Limb (tissue), 2 donors: ENCODE measurements around the gene EVX2.

Experiments used
- DNase-seq, 2 donors: peaks; one replicate each; pipeline ENCODE4 v3.0.0-alpha.2; 2016; ENCODE audit errors: extremely low spot score in 2 of 2

EVX2 gene

DNA sequence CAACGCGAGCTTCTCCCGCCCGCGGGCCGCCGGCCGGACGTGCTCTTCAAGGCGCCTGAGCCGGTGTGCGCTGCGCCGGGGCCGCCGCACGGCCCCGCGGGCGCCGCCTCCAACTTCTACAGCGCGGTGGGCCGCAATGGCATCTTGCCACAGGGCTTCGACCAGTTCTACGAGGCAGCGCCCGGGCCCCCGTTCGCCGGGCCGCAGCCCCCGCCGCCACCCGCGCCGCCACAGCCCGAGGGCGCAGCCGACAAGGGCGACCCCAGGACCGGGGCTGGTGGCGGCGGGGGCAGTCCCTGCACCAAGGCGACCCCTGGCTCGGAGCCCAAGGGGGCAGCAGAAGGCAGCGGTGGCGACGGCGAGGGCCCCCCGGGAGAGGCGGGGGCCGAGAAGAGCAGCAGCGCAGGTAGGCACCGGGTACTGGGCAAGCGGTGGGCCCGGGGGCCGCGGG is 24.0 kb upstream of the EVX2 start:
- no peak for DNase-seq

DNA sequence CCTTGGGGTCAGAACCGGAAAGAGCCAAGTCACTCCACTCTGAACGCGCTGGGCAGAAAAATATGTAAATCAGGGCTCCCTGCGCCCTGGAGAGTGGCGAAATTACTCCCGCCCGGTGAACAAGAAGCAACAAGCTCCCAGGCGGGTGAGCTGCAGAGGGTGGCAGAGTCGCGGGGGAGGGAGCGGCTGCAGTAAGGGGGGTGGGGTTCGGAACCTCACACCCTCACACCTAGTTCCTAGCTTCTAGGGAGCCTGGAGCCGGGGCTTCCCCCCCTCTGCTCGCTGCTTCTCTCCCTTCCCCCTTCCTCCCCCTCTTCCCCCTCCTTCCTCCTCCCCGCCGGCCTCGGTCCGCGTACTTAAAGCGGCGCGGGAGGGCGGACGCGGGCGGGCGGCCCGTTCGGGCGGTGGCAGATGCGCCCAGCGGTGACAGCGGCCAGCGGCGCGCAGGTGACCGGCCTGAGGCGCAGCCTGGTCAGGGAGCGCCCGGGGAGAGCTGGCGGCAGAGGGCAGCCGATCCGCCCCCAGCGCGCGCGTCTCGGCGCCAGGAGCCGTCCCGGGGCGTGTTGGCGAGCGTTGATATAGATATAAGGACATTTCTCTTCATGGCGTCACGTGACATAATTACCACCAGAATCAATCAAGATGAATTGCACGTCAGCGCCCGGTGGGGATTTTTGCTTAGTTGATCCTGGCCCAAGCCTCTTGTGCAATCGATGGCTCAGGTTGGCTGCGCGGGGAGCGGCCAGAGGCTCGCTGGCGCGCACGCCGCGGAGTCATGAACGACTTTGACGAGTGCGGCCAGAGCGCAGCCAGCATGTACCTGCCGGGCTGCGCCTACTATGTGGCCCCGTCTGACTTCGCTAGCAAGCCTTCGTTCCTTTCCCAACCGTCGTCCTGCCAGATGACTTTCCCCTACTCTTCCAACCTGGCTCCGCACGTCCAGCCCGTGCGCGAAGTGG is 23.1 kb upstream of the EVX2 start, which contains the start of gene HOXD11:
Gene HOXD11 (plus strand): TSS at position 700 of the 959 bp plus-strand sequence. CDS start 76 bp downstream, at position 776.
- DNase-seq: no peak

DNA sequence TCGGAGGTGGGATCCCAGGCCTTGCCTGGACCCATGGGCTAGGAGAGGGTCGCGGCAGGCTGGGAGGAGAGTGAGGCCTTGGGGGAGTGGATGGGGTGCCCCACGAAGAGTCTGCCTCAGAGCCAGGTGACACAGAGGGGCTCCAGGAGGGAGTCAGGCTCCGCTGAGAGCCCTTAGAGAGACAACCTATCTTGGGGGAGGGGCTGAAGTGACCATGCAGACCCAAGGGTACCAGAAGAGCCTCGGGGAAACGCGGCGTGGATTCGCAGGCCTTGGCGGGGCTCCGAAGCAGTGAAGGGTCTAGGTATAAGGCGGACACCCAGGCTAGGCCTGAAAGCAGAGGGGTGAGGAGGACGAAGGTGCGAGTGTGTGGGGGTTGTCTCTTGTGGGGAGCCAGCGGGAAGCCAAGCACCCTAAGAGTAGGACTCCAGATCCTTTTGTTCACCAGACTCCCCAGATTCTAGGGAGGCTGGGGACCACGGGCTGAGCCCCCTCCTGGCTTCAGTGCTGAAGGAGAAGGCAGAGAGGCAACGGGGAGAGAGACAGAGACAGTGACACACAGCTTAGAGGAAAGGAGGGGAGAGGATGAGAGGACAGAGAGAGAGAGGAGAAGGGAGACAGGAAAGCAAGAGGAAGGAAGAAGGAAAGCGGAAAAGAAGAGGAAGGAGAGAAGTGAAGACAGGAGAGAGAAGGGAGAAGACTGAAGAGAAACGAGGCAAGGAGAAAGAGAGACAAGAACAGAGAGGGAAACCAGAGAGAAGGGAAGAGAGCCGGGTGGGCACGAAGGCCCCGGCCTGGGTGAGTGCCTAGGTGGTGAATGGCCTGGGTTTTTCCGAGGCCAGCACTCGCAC is 22.2 kb upstream of the EVX2 start:
- no peak for DNase-seq

DNA sequence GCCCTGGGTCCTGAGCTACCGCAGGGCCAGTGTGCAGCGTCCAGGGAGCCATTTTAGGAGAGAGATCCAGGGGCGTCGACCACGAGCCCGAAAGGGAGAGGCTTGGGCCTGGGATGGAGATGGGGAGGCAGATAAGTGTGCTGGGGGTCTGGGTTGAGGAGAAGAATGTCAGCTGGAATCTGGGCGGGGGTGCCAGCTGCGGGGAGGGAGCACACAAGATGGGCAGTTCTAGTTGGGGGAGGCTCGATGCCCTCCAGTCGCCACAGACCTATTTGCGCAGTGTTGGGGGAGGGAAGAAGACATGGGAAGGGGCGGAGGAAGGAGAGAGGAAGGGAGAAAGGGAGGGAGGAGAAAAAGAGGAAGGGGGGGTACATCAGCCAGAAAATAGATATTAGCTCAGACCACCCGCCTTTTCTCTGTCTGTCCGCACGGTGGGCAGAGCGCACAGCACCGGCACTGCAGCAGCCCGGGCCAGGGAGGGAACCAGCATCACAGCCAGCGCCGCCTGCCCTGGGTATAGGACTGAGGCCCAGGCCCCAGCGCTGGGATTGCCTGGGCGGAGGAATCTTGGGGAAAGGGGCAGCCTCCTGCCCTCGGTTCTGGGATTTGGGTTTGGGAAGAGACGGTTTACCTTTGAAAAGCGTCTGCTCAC is 21.4 kb upstream of the EVX2 start:
- DNase-seq: no peak

DNA sequence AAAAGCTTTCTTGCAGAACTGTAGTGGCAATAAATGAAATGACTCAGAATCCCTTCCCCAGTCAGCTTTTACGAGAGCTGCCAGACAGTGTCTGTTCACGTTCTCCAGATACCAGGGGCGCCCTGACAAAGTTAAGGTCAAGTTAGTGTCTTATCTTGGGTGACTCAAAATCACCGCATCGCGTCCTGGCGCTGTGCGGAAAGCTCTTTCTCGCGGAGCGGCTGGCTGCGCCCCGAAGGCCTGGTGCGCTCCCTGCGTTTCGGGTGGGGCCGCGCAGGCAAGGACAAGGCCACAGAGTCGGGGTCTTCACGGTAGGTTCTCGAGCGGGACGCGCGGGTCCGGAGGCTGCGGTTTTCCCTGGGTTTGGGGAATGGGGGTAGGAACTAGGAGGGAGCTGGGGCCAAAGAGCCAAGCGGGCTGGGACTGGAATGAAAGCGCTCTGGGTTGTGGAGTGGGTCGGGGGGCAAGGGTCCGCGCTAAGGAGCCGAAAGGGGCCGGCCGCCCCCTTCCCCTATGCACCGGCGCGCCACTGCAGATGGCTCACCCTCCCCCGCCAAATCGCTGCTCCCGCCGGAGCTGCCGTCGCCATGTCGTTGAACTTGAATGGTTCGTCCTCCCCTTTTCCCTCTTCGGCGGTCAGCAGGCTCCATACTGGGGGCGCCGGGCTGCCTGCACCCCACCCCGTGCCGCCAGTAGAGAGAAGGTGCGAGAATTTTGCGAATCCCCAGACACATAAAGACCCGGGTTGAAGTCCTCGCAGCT is 20.7 kb upstream of the EVX2 start:
- DNase-seq: no peak

DNA sequence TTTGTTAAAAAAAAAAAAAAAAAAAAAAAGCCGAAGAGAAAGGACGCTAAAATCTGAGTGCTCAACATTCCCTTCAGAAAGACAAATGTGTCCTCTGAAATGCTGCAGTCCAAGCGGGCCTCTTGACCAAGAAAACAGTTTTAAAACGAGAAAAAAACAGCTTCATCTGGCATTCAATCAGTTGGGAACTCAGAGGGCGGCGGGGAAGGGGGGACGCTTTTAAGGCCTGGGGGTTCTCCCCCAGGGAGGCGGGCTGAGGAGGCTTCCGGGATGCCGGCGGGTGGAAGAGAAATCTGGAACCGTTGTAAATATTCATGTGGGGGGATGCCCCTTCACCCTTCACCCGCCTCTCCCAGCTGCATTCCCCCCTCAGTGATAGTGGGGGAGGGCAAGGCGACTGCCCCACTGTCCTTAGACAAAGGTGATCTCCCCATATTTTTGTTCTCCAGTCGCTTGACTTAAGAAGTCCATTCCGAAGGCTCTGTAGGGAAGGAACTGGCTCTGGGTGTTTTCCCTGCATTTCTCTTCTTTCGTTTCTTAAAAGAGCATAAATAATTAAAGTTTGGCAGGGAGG is 20.1 kb upstream of the EVX2 start:
- no peak for DNase-seq

DNA sequence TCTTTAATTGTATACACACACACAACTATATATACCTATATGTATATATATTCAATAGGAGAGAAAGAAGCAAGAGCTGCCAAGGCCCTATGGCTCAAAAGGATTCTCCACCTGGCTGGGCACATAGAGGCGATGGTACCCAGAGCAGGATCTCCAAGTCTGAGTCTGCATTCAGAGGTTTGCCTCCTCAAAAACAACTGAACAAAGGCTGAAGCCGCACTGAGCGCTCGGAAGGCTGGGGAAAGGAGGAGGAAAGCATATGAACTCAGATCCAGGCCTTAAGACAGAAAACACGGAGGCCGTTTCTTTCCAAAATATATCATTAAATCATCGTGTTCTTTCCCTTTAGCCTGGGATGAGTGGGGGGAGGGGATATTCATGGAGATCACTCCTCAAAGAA is 19.4 kb upstream of the EVX2 start:
- no peak for DNase-seq

DNA sequence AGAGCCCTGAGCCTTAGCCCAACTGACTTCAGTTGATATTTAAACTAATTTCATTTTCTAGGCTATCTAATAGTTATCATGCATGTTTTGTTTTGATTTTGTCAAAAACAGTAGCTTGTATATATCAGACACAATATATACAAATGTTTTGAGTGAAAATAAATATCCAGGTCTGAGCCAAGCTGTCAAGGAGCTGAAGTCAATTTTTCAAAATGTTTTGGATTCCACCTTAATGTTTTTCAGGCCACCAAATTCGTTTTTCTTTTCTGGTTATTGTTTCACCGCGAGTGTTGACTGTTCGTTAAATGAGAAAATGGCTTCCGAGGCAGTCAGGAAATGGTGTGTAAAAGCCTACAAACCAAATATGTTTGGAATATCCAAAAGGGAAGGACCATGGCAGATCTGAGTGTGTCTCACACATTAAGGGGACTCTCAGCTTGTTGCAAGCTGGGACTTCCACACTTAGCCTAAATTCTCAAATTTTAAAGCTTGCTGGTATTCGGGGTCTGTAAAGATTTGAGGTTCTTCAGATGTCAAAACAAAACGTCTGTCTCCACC is 18.6 kb upstream of the EVX2 start:
- no peak for DNase-seq

DNA sequence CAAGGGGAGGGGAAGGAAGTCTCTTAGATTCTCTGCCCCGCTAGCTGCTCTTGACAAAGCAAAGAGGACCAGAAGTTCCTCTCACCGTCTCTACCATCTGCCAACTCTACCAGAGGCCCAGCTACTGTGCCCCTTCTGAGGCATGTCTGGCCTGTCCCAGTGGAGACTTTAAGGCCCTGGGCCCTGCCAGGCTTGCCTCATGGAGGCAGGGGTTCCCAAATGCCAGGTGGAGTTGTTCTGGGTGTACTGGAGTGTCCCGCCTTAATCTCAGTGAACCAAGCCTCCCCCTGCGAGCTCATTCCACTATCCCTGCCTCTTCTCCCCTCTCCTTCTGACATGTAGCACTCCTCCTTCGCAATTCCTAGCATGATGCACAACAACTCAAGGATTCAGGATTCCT is 18.1 kb upstream of the EVX2 start:
- no peak for DNase-seq

DNA sequence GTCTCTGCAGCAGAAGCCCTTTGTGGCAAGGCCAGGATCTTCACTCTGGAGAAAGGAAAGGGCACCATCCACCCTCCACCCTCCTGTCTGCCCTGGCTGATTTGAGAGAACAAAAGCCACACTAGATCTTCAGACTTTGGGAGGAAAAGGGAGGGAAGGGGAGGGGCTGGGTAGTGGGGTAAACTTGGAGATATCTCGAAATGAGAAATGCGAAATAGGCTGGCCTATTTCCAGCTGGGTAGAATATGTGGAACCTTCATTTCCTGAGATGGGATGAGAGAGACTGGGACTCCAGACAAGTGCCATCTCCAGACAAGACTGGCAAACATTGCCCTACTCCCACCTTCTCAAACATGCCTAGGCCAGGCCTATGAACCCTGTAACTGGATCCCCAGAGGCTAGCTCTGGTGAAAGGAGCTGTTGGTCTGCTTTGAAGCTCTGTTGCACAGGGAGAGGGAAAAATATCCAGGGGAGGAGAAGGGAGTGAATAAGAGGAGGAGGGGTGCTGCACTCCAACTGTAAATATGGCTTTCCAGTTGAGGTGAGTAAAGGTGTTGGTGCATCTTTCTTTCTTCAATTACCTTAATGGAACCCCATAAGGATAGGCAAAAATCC is 17.6 kb upstream of the EVX2 start:
- DNase-seq: no peak

DNA sequence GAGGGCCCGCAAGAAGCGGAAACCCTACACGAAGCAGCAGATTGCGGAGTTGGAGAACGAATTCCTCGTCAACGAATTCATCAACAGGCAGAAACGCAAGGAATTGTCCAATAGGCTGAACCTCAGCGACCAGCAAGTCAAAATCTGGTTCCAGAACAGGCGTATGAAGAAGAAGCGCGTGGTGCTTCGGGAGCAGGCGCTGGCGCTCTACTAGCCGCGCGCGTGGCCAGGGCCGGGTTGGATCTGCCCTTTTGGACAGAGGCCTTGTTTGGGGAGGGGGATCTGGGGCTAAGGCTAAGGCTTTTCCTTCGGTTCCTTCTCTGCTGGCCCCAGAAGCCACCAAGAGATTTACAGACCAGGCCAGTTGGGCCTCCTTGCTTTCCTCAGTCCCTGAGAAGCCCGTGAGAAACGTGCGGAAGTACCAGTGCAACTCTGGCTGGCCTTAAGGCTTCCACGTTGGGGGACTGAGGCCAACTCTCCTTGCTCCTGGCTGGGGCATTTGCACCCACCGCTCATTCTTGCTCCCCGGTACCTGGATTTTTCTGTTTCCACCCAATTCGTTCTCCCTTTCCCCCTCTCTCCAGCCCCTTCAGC is 16.9 kb upstream of the EVX2 start:
- DNase-seq: no peak

DNA sequence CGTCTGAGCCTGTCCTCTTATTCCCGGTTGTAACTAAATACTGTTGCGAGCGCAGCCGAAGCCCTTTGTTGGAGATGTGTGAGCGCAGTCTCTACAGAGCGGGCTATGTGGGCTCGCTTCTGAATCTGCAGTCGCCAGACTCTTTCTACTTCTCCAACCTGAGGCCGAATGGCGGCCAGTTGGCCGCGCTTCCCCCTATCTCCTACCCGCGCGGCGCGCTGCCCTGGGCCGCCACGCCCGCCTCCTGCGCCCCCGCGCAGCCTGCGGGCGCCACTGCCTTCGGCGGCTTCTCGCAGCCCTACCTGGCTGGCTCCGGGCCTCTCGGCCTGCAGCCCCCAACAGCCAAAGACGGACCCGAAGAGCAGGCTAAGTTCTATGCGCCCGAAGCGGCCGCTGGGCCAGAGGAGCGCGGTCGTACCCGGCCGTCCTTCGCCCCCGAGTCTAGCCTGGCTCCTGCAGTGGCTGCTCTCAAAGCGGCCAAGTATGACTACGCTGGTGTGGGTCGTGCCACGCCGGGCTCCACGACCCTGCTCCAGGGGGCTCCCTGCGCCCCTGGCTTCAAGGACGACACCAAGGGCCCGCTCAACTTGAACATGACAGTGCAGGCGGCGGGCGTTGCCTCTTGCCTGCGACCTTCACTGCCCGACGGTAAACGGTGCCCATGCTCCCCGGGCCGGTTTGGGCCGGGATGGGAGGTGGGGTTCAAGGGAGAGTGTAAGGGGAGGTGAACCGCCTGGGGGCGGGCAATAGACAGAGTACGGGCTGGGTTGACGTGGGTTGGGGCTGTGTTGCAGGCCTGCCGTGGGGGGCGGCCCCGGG is 16.2 kb upstream of the EVX2 start, which contains the start of gene HOXD12:
Gene HOXD12 (plus strand): TSS at position 68 of the 819 bp plus-strand sequence. CDS start 7 bp downstream, at position 75.
- no peak for DNase-seq

DNA sequence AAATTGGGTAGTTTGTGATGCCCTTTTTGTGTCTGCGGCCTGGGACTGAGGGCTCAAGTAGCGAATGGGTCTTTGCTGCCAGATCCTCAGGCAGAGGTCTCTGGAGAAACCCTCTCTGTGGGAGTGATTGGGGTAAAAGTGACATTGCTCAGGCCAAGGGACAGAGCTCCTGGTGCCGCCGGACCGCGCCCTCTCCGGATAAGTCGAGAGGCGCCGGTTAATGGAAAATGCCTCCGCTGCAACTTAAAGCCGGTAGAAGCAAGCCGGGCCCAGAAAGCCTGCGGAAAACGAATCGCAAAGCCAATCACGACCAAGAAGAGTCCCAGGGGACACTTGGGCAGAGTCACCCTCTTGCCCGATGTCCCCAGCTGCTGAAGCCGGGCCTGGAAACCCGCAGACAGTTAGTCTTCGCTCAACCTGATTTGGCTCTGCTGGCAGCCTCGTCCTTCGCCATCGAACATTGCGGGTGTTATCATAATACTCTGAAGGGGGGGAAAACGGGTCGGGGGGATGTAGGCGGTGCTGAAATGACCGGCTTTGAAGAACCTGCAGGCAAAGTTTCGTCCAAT is 15.5 kb upstream of the EVX2 start:
- peak in 1 of 2 donors; percentile 58 for DNase-seq

DNA sequence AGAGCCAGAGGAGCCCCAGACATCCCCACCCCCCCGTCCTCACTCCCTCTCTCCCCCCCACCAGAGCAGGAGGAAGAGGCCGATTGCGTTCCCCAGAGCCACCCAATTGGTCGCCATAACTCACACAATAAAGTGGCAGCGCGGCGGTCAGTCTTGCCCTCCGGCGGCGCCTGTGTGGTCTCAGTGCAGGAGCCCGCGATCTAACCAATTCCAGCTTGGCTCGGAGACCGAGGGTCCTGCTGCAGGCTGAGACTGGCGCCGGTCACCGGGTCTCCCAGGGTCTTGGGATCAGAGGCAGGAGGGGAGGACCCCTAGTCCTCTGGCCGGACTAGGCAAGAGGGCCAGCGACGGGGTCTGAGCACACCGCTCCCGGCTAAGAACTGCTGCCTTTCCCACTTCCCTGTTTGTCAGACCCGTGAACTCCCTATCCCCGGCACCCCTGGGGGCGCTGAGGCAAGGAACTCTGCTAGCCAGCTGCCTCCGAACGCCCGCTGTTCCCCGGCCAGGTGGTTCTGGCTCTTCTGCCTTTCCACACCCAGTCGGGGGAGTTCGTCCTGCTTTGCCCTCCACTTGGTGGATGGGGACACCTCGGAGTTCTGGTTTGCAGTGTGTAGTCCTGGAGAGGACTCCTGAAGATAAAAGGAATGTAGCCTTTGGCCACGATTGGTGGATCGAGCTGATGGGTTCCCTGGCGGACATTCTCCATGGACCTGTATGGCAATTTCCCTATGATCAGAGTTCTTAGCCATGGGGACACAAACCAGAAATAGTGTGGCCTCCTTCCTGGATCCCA is 14.8 kb upstream of the EVX2 start:
- DNase-seq: peak in 1 of 2 donors; percentile 59

DNA sequence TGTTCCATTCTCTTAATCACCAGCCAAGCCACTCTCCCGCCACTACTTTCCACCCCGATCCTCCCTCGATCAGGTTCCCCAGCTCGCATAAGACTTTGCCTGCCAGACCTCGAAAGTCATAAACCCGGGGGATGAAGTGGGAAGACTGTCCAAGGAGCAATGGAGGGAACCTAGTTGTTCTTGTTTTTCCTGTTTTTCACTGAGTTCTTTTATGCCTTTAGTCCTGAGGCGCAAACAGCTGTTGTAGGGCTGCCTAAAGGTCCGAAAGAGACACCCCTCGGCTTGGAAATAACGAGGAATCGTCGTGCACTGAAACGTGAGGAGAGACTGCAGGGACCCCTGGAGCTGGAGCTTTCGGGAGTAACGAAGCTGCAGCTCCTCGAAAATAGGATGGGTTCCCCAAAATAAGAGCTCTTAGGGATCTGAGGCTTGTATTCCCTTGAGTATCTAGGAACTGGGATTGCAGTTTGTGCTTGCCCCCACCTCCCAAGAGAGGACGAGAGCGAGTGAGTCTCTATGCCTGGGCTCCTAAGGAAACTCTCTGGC is 14.1 kb upstream of the EVX2 start:
- no peak for DNase-seq

DNA sequence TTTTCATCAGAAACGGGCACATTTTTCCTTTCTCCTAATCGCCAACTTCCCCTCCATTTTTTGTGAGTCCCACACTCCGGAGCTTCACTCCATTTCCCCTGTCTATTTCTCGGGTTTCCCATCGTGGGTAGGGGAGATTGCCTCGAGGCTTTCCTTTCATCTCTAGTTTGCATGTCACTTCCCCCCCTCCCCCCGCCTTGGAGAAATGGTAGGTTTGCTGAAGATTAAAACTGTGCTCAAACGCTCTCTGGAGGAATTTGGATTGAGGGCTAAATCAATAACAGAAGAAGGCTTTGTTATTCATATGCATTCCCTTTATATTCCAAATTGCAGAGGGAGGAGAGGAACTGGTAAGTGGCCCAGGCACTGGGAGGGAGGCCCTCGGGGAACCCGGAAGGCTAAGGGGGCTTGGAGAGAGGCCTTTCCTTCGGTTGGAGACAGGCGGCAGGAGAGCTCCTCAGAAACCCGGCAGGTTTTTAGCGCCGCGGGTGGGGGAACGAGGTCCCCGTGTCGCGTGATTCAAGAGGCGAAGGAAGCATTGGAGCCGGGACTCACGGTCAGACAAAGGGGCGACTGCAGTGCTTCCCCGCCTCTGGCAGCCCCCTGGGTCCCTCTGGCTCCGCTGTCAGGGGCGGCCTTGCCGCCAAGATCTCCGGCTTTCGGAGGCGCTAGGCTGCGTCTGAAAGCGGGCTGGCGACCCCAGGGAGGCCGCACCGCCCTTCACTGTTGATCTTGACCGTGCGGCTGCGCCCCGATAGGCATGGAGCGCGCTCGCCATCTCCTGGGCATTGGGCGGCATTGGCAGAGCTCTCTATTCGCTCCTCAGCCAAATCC is 13.4 kb upstream of the EVX2 start:
- peak in 1 of 2 donors; percentile 87 for DNase-seq
